Measurements from ENCODE around the gene TRIM17. TPM values are rescaled to one million over a fixed set of nuclear protein-coding genes. Genes with fewer than 3 reads are reported as not detected.

Gene TRIM17
- total RNA-seq, 1 donor from 2014 or later, result 2.9 TPM

DNA sequence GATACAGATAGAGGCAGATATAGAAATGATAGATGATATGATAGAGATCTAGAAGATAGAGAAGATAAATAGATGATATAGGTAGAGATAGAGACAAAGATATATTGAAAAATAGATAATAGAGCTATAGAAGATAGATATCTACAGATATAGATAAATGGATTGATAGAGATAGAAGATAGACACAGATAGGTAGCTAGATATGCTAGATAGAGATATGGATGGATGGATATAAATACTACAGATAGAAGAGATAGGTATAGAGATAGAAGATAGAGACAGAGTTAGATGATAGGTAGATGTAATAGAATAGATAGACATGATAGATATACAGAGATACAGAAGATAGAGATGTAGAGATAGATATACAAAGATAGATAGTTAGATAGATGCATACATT is 31.4 kb downstream of the TRIM17 start:
- no peaks in the 10 kb centered on the region for H3K36me3 ChIP-seq
- H3K79me2 ChIP-seq (ENCODE audit: low read depth), result no peaks in the 10 kb centered on the region
- no peaks in the 10 kb centered on the region for H3K4me1 ChIP-seq
- Mint-ChIP-seq H3K4me3 (no peak overlapping the region), H3K36me3 (no peaks in the 10 kb centered on the region), H3K4me1 (peaks cover under 1% of the 10 kb centered on the region), H3K27me3 (ENCODE audit: insufficient read depth, low read depth) (peaks cover 8% of the 10 kb centered on the region), H3K27ac (no peak overlapping the region), H3K9me3 (no peaks in the 10 kb centered on the region)
- no peak overlapping the region for H3K9ac ChIP-seq
- TF ChIP-seq EZH2phosphoT487 (IDR thresholded peaks at IDR 0.05) (no peak), EZH2 (IDR thresholded peaks at IDR 0.05) (no peak)
- TF ChIP-seq, protein P1, sequence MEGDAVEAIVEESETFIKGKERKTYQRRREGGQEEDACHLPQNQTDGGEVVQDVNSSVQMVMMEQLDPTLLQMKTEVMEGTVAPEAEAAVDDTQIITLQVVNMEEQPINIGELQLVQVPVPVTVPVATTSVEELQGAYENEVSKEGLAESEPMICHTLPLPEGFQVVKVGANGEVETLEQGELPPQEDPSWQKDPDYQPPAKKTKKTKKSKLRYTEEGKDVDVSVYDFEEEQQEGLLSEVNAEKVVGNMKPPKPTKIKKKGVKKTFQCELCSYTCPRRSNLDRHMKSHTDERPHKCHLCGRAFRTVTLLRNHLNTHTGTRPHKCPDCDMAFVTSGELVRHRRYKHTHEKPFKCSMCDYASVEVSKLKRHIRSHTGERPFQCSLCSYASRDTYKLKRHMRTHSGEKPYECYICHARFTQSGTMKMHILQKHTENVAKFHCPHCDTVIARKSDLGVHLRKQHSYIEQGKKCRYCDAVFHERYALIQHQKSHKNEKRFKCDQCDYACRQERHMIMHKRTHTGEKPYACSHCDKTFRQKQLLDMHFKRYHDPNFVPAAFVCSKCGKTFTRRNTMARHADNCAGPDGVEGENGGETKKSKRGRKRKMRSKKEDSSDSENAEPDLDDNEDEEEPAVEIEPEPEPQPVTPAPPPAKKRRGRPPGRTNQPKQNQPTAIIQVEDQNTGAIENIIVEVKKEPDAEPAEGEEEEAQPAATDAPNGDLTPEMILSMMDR (IDR thresholded peaks at IDR 0.05), result no peak
- no peak overlapping the region for H2AFZ ChIP-seq (replicated peaks)
- H3K4me2 ChIP-seq, result no peak overlapping the region
- H4K20me1 ChIP-seq (ENCODE audit: low read depth), result no peaks in the 10 kb centered on the region
- H3K27ac ChIP-seq, result no peak overlapping the region
- H3F3A ChIP-seq (ENCODE audit: low read depth), result no peaks in the 10 kb centered on the region
- peaks cover 51% of the 10 kb centered on the region for H3K27me3 ChIP-seq
- no peak overlapping the region for H3K4me3 ChIP-seq
- no peak for DNase-seq (ENCODE audit: low spot score)
- H3K9me3 ChIP-seq (ENCODE audit: low read depth), result no peaks in the 10 kb centered on the region

DNA sequence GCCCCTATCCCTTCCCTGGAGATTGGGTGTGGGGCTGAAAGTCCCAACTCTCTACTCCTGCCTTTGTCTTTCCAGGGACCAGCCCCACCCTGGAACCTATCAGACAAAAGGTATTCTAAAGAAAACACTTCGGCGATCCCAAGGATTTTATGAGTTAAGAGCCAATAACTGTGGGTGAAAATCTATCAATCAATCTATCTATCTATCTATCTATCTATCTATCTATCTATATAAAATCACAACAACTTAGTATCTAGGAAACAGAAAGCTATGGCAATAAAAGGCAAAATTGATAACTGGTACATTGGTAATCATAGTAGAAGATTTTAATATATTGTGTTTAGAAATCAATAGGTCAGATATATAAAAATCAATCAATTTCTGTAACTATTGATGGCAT is 32.9 kb downstream of the TRIM17 start:
- Mint-ChIP-seq H3K4me3 (no peak overlapping the region), H3K36me3 (no peaks in the 10 kb centered on the region), H3K4me1 (peaks cover 5% of the 10 kb centered on the region), H3K9me3 (no peaks in the 10 kb centered on the region), H3K27ac (no peak overlapping the region), H3K27me3 (ENCODE audit: insufficient read depth, low read depth) (peaks cover 13% of the 10 kb centered on the region)
- H3K4me2 ChIP-seq, result no peak overlapping the region
- H3F3A ChIP-seq (ENCODE audit: low read depth), result no peaks in the 10 kb centered on the region
- H3K4me3 ChIP-seq, result no peak overlapping the region
- DNase-seq (ENCODE audit: low spot score), result no peak
- peaks cover 8% of the 10 kb centered on the region for H4K20me1 ChIP-seq (ENCODE audit: low read depth)
- no peaks in the 10 kb centered on the region for H3K79me2 ChIP-seq (ENCODE audit: low read depth)
- peaks cover 5% of the 10 kb centered on the region for H3K4me1 ChIP-seq
- H3K9me3 ChIP-seq (ENCODE audit: low read depth), result no peaks in the 10 kb centered on the region
- H2AFZ ChIP-seq (replicated peaks), result no peak overlapping the region
- no peaks in the 10 kb centered on the region for H3K36me3 ChIP-seq
- no peak overlapping the region for H3K27ac ChIP-seq
- TF ChIP-seq EZH2 (IDR thresholded peaks at IDR 0.05) (no peak), EZH2phosphoT487 (IDR thresholded peaks at IDR 0.05) (no peak)
- TF ChIP-seq, protein P1 (IDR thresholded peaks at IDR 0.05), result no peak
- H3K27me3 ChIP-seq, result peaks cover 66% of the 10 kb centered on the region
- no peak overlapping the region for H3K9ac ChIP-seq

DNA sequence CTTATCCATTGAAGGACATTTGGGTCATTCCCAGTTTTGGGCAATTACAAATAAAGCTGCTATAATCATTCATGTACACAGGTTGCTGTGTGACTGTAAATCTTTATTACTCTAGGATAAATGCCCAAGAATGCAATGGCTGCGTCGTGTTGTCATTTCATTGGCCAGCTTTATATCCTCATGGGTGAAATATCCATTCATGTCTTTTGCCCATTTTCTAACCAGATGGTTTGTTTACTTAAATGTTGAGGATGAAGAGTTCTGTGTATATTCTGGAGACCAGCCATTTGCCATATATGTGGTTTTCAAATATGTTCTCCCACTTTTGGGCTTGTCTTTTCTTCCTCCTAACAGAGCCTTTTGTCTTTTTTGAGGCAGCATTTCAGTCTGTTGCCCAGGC is 35.3 kb downstream of the TRIM17 start:
- no peak overlapping the region for H3K27ac Mint-ChIP-seq

More for the DNA sequence above, 35.3 kb downstream of the TRIM17 start:
- no peak overlapping the region for H3K4me3 Mint-ChIP-seq
- Histone ChIP-seq H3K4me1 (peaks cover 5% of the 10 kb centered on the region), H3F3A (ENCODE audit: low read depth) (no peaks in the 10 kb centered on the region), H3K27ac (no peak overlapping the region), H2AFZ (replicated peaks) (no peak overlapping the region), H4K20me1 (ENCODE audit: low read depth) (peaks cover 16% of the 10 kb centered on the region), H3K79me2 (ENCODE audit: low read depth) (no peaks in the 10 kb centered on the region), H3K4me2 (no peak overlapping the region), H3K9ac (no peak overlapping the region), H3K9me3 (ENCODE audit: low read depth) (no peaks in the 10 kb centered on the region), H3K27me3 (peaks cover 78% of the 10 kb centered on the region), H3K4me3 (no peak overlapping the region), H3K36me3 (no peaks in the 10 kb centered on the region)
- DNase-seq (ENCODE audit: low spot score), result no peak
- TF ChIP-seq EZH2 (IDR thresholded peaks at IDR 0.05) (no peak), EZH2phosphoT487 (IDR thresholded peaks at IDR 0.05) (no peak)
- TF ChIP-seq, protein P1 (IDR thresholded peaks at IDR 0.05), result no peak
- H3K36me3 Mint-ChIP-seq, result no peaks in the 10 kb centered on the region
- H3K4me1 Mint-ChIP-seq, result peaks cover 5% of the 10 kb centered on the region
- peaks cover 13% of the 10 kb centered on the region for H3K27me3 Mint-ChIP-seq (ENCODE audit: insufficient read depth, low read depth)
- no peaks in the 10 kb centered on the region for H3K9me3 Mint-ChIP-seq
